ENCODE measurements around the gene TXNL1.

- no peak for TF ChIP-seq CTCF (IDR thresholded peaks at IDR 0.05)
- TF ChIP-seq RFX5 (IDR thresholded peaks at IDR 0.05; ENCODE audit: low read length): no peak
- no peak for TF ChIP-seq TCF12 (IDR thresholded peaks at IDR 0.05)
- no peak for TF ChIP-seq TAF1 (IDR thresholded peaks at IDR 0.05; ENCODE audit: borderline replicate concordance, low read depth, low read length)
- TF ChIP-seq, protein P1, sequence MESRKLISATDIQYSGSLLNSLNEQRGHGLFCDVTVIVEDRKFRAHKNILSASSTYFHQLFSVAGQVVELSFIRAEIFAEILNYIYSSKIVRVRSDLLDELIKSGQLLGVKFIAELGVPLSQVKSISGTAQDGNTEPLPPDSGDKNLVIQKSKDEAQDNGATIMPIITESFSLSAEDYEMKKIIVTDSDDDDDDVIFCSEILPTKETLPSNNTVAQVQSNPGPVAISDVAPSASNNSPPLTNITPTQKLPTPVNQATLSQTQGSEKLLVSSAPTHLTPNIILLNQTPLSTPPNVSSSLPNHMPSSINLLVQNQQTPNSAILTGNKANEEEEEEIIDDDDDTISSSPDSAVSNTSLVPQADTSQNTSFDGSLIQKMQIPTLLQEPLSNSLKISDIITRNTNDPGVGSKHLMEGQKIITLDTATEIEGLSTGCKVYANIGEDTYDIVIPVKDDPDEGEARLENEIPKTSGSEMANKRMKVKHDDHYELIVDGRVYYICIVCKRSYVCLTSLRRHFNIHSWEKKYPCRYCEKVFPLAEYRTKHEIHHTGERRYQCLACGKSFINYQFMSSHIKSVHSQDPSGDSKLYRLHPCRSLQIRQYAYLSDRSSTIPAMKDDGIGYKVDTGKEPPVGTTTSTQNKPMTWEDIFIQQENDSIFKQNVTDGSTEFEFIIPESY (IDR thresholded peaks at IDR 0.05; ENCODE audit: borderline replicate concordance, low read depth): no peak
These were observed 24.1 kb upstream of the TXNL1 start for GRCh38 chr18:56662502-56662901.

All from SK-N-SH (cell line).